ENCODE measurements around the gene CCDC60. TPM values are rescaled to one million over a fixed set of nuclear protein-coding genes. Genes with fewer than 3 reads are reported as not detected.
A peak's percentile ranks its signal among the peaks of the same experiment; 100 is the strongest.

Gene CCDC60
- total RNA-seq, 2 experiments from 2014 or later, result not detected

DNA sequence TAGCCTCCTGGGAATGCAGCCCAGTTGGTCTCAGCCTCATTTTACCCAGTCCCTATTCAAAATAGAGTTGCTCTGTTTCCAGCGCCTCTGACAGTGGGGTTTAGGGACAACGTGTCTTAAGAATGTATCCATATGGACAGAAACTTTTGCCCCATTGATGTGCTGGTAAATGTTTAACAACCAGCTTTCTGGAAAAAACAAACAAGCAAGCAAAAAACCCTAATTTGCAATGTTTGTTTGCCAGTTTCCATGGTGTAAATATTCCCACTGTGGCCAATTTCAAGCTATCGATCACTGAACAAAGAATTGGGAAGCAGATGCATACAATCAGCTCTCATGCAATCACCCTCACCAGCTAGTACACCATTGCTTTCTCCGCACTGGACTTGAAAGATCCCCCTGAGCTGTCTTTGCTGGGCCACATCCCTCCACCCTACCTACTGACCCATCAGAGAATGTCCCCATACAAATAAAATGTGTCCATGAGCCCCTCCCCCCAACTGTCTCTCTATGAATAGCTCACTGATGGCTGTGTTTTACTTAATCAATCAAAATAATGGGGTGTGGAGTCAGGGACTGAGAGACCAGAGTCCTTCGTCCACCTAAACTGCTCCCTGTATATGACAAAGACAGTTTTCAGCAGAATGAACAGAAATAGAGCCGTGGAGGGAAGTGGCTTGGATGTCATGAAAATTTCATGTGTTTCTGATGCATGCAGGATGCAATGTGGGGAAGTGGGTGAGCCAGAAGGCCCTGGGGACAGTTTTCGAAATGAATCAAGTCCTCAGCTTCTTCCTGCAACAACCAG, 40.8 kb downstream of the CCDC60 start:
- Mint-ChIP-seq H3K27ac (peak overlapping the region; percentile 72), H3K27me3 (ENCODE audit: low read depth) (peaks cover 2% of the 10 kb centered on the region), H3K4me1 (ENCODE audit: low read depth) (peaks cover 17% of the 10 kb centered on the region), H3K9me3 (ENCODE audit: insufficient read depth) (no peaks in the 10 kb centered on the region), H3K36me3 (ENCODE audit: low read depth) (no peaks in the 10 kb centered on the region), H3K4me3 (peak overlapping the region; percentile 7)
- no peak for ATAC-seq
- peak; percentile 39 for DNase-seq
- ChIA-PET CTCF (no interaction called here), POLR2A (no interaction called here)

GRCh38 chr12:119375883-119376190, 41.3 kb downstream of the CCDC60 start:
- CTCF ChIA-PET, result no interaction called here
- Mint-ChIP-seq H3K27me3 (ENCODE audit: low read depth) (peaks cover 2% of the 10 kb centered on the region), H3K36me3 (ENCODE audit: low read depth) (no peaks in the 10 kb centered on the region), H3K27ac (peak overlapping the region; percentile 72), H3K4me1 (ENCODE audit: low read depth) (peaks cover 17% of the 10 kb centered on the region), H3K9me3 (ENCODE audit: insufficient read depth) (no peaks in the 10 kb centered on the region), H3K4me3 (no peak overlapping the region)
- no peak for ATAC-seq
- POLR2A ChIA-PET, result no interaction called here
- DNase-seq, result no peak

DNA sequence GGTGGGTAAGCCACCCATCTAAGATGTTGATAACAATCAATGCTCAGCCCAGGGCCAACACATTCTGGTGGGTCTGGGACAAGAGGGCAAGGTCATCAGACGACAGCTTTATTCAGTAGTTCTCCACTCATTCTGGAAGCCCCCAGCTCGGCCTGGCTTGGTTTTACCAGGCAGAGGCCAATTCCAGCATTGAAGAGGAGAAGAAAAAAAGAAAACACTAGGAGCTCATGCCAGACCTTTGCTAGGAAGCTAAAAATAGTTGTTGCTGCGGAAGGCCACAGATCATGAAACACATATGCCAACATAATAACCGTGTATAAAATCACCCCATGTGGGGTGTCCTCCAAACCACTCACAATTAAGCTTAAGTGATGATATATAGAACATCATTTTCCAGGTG, 44.4 kb downstream of the CCDC60 start:
- H3K4me3 Mint-ChIP-seq, result no peak overlapping the region
- no peak for DNase-seq
- H3K36me3 Mint-ChIP-seq (ENCODE audit: low read depth), result no peaks in the 10 kb centered on the region
- no peak overlapping the region for H3K27ac Mint-ChIP-seq
- peaks cover 17% of the 10 kb centered on the region for H3K4me1 Mint-ChIP-seq (ENCODE audit: low read depth)
- ATAC-seq, result no peak
- ChIA-PET CTCF (no interaction called here), POLR2A (no interaction called here)
- H3K9me3 Mint-ChIP-seq (ENCODE audit: insufficient read depth), result no peaks in the 10 kb centered on the region
- peaks cover 6% of the 10 kb centered on the region for H3K27me3 Mint-ChIP-seq (ENCODE audit: low read depth)

GRCh38 chr12:119381471-119382235, 47.1 kb downstream of the CCDC60 start:
- no peak for ATAC-seq
- CTCF ChIA-PET, result no interaction called here
- POLR2A ChIA-PET, result no interaction called here
- H3K9me3 Mint-ChIP-seq (ENCODE audit: insufficient read depth), result no peaks in the 10 kb centered on the region
- H3K4me1 Mint-ChIP-seq (ENCODE audit: low read depth), result no peaks in the 10 kb centered on the region
- no peak overlapping the region for H3K27ac Mint-ChIP-seq
- DNase-seq, result no peak
- no peak overlapping the region for H3K4me3 Mint-ChIP-seq
- no peaks in the 10 kb centered on the region for H3K36me3 Mint-ChIP-seq (ENCODE audit: low read depth)
- H3K27me3 Mint-ChIP-seq (ENCODE audit: low read depth), result peaks cover 6% of the 10 kb centered on the region

- CTCF ChIA-PET, result interaction anchor here (0.6 kb wide), 1 partner anchor 728 kb away, joined by 3 read pairs; no protein-coding TSS in a partner anchor
- ATAC-seq (no peak), DNase-seq (no peak)
- POLR2A ChIA-PET, result no interaction called here
- Mint-ChIP-seq H3K9me3 (ENCODE audit: insufficient read depth) (no peaks in the 10 kb centered on the region), H3K36me3 (ENCODE audit: low read depth) (no peaks in the 10 kb centered on the region), H3K27me3 (ENCODE audit: low read depth) (peaks cover 14% of the 10 kb centered on the region), H3K4me1 (ENCODE audit: low read depth) (no peaks in the 10 kb centered on the region), H3K4me3 (no peak overlapping the region), H3K27ac (no peak overlapping the region)
Measured at GRCh38 chr12:119383206-119383605, 48.7 kb downstream of the CCDC60 start.

GRCh38 chr12:119384340-119384739, 49.8 kb downstream of the CCDC60 start:
- Mint-ChIP-seq H3K9me3 (ENCODE audit: insufficient read depth) (no peaks in the 10 kb centered on the region), H3K36me3 (ENCODE audit: low read depth) (no peaks in the 10 kb centered on the region), H3K27me3 (ENCODE audit: low read depth) (peaks cover 17% of the 10 kb centered on the region), H3K4me3 (no peak overlapping the region), H3K27ac (no peak overlapping the region), H3K4me1 (ENCODE audit: low read depth) (no peaks in the 10 kb centered on the region)
- ATAC-seq (no peak), DNase-seq (no peak)
- ChIA-PET CTCF (no interaction called here), POLR2A (interaction anchor here (0.6 kb wide), 1 partner anchor 144 kb away, joined by 3 read pairs; no protein-coding TSS in a partner anchor)

- ATAC-seq (no peak), DNase-seq (no peak)
- Mint-ChIP-seq H3K27ac (no peak overlapping the region), H3K9me3 (ENCODE audit: insufficient read depth) (no peaks in the 10 kb centered on the region), H3K27me3 (ENCODE audit: low read depth) (peaks cover 17% of the 10 kb centered on the region), H3K4me3 (no peak overlapping the region), H3K4me1 (ENCODE audit: low read depth) (no peaks in the 10 kb centered on the region), H3K36me3 (ENCODE audit: low read depth) (no peaks in the 10 kb centered on the region)
- ChIA-PET CTCF (no interaction called here), POLR2A (no interaction called here)
Measured at GRCh38 chr12:119385659-119386058, 51.1 kb downstream of the CCDC60 start.

- H3K4me3 Mint-ChIP-seq, result no peak overlapping the region
- H3K36me3 Mint-ChIP-seq (ENCODE audit: low read depth), result no peaks in the 10 kb centered on the region
- H3K9me3 Mint-ChIP-seq (ENCODE audit: insufficient read depth), result no peaks in the 10 kb centered on the region
- H3K27me3 Mint-ChIP-seq (ENCODE audit: low read depth), result peaks cover 13% of the 10 kb centered on the region
- ChIA-PET POLR2A (no interaction called here), CTCF (no interaction called here)
- H3K27ac Mint-ChIP-seq, result no peak overlapping the region
- DNase-seq (no peak), ATAC-seq (no peak)
- H3K4me1 Mint-ChIP-seq (ENCODE audit: low read depth), result no peaks in the 10 kb centered on the region
Measured at GRCh38 chr12:119389687-119390086, 55.2 kb downstream of the CCDC60 start.

DNA sequence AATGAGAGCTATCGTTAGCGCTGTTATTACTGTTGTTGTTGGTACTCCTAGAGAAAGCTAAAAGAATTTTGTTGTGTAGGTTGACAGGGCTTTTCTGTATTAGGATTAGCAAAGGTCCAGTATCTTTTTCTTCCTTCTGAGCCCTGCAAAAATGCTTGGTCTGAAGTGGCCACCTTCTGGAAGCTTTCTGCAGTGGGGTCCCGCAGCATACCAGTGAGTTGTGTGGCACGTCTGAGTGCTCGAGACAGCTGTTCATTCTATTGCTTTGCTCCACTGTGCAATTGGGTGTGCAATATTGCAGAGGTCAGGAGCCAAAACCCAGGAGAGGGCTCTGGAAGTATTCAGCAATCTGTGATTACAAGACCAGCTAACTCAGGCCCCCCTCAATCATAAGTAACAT, 57.1 kb downstream of the CCDC60 start:
- Mint-ChIP-seq H3K4me1 (ENCODE audit: low read depth) (no peaks in the 10 kb centered on the region), H3K36me3 (ENCODE audit: low read depth) (no peaks in the 10 kb centered on the region), H3K27me3 (ENCODE audit: low read depth) (peaks cover 13% of the 10 kb centered on the region), H3K27ac (no peak overlapping the region), H3K9me3 (ENCODE audit: insufficient read depth) (no peaks in the 10 kb centered on the region), H3K4me3 (no peak overlapping the region)
- CTCF ChIA-PET, result no interaction called here
- DNase-seq (no peak), ATAC-seq (no peak)
- POLR2A ChIA-PET, result no interaction called here

GRCh38 chr12:119393677-119394076, 59.1 kb downstream of the CCDC60 start:
- H3K27me3 Mint-ChIP-seq (ENCODE audit: low read depth), result peaks cover 5% of the 10 kb centered on the region
- no peak for DNase-seq
- no peak overlapping the region for H3K4me3 Mint-ChIP-seq
- ChIA-PET POLR2A (no interaction called here), CTCF (interaction anchor here (2.0 kb wide), 1 partner anchor 19 kb away, joined by 5 read pairs; no protein-coding TSS in a partner anchor)
- ATAC-seq, result no peak
- H3K36me3 Mint-ChIP-seq (ENCODE audit: low read depth), result no peaks in the 10 kb centered on the region
- no peaks in the 10 kb centered on the region for H3K9me3 Mint-ChIP-seq (ENCODE audit: insufficient read depth)
- H3K4me1 Mint-ChIP-seq (ENCODE audit: low read depth), result no peaks in the 10 kb centered on the region
- H3K27ac Mint-ChIP-seq, result no peak overlapping the region

- ChIA-PET POLR2A (no interaction called here), CTCF (no interaction called here)
- H3K27me3 Mint-ChIP-seq (ENCODE audit: low read depth), result no peaks in the 10 kb centered on the region
- no peak overlapping the region for H3K4me3 Mint-ChIP-seq
- no peaks in the 10 kb centered on the region for H3K4me1 Mint-ChIP-seq (ENCODE audit: low read depth)
- H3K9me3 Mint-ChIP-seq (ENCODE audit: insufficient read depth), result no peaks in the 10 kb centered on the region
- no peaks in the 10 kb centered on the region for H3K36me3 Mint-ChIP-seq (ENCODE audit: low read depth)
- ATAC-seq (no peak), DNase-seq (no peak)
- no peak overlapping the region for H3K27ac Mint-ChIP-seq
Measured at GRCh38 chr12:119397540-119397939, 63.0 kb downstream of the CCDC60 start.

DNA sequence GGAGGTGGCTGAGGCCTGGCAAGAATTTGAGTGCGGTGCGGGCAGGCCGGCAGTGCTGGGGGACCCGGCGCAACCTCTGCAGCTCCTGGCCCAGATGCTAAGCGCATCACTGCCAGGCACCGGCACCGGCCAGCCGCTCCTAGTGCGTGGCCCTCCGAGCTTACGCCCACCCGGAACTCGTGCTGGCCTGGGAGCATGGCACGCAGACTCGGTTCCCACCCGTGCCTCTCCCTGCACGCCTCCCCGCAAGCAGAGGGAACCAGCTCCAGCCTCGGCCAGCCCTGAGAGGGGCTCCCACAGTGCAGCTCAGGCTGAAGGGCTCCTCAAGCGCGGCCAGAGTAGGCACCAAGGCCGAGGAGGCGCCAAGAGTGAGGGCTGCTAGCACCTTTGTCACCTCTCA, 63.7 kb downstream of the CCDC60 start:
- CTCF ChIA-PET, result no interaction called here
- Mint-ChIP-seq H3K27me3 (ENCODE audit: low read depth) (no peaks in the 10 kb centered on the region), H3K4me1 (ENCODE audit: low read depth) (no peaks in the 10 kb centered on the region), H3K9me3 (ENCODE audit: insufficient read depth) (no peaks in the 10 kb centered on the region), H3K4me3 (no peak overlapping the region), H3K27ac (no peak overlapping the region), H3K36me3 (ENCODE audit: low read depth) (no peaks in the 10 kb centered on the region)
- ATAC-seq, result no peak
- POLR2A ChIA-PET, result no interaction called here
- DNase-seq, result no peak

All from activated CD8-positive, alpha-beta T cell treated with anti-CD3 and anti-CD28 coated beads, Interleukin-2, amount 10 ng/mL, durations not matched to agents 7 days and 5 days (primary cell).